ENCODE data around the gene PID1. TPM values are rescaled to one million over a fixed set of nuclear protein-coding genes. Genes with fewer than 3 reads are reported as not detected.

Gene PID1
- total RNA-seq, 1 donor from 2014 or later = 1.4 TPM

DNA sequence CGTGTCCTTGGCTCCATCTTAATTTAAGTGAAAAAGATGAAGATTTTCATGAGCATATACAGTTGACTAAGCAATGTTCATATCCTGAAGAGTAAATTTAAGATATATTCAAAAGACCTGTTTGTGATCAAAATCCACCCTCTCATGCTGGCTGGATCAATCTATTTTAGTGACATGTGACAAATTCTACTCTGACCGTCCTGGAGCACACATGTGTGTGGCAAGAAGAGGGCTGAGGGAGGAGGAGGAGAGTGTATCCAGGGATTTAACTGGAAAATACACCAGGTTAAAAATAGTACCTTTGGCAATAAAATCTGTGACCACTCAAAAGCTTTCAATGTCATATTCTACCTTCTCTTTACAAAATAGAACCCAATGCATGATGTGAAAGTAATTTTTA, 228.7 kb downstream of the PID1 start:
- Mint-ChIP-seq H3K4me3 (no peak overlapping the region), H3K4me1 (no peaks in the 10 kb centered on the region), H3K27me3 (ENCODE audit: insufficient read depth, low read depth) (peaks cover 2% of the 10 kb centered on the region), H3K27ac (no peak overlapping the region), H3K9me3 (no peaks in the 10 kb centered on the region), H3K36me3 (no peaks in the 10 kb centered on the region)
- DNase-seq (ENCODE audit: low spot score) = no peak
- TF ChIP-seq, protein P1, sequence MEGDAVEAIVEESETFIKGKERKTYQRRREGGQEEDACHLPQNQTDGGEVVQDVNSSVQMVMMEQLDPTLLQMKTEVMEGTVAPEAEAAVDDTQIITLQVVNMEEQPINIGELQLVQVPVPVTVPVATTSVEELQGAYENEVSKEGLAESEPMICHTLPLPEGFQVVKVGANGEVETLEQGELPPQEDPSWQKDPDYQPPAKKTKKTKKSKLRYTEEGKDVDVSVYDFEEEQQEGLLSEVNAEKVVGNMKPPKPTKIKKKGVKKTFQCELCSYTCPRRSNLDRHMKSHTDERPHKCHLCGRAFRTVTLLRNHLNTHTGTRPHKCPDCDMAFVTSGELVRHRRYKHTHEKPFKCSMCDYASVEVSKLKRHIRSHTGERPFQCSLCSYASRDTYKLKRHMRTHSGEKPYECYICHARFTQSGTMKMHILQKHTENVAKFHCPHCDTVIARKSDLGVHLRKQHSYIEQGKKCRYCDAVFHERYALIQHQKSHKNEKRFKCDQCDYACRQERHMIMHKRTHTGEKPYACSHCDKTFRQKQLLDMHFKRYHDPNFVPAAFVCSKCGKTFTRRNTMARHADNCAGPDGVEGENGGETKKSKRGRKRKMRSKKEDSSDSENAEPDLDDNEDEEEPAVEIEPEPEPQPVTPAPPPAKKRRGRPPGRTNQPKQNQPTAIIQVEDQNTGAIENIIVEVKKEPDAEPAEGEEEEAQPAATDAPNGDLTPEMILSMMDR (IDR thresholded peaks at IDR 0.05) = no peak
- TF ChIP-seq EZH2 (IDR thresholded peaks at IDR 0.05) = no peak
- no peak for TF ChIP-seq EZH2phosphoT487 (IDR thresholded peaks at IDR 0.05)
- no peak overlapping the region for H3K27ac ChIP-seq
- no peaks in the 10 kb centered on the region for H3K9me3 ChIP-seq (ENCODE audit: low read depth)
- H3K4me1 ChIP-seq = no peaks in the 10 kb centered on the region
- no peak overlapping the region for H3K4me2 ChIP-seq
- no peak overlapping the region for H3K4me3 ChIP-seq
- no peaks in the 10 kb centered on the region for H4K20me1 ChIP-seq (ENCODE audit: low read depth)
- no peaks in the 10 kb centered on the region for H3K36me3 ChIP-seq
- H3K27me3 ChIP-seq = no peaks in the 10 kb centered on the region
- no peak overlapping the region for H3K9ac ChIP-seq
- no peaks in the 10 kb centered on the region for H3F3A ChIP-seq (ENCODE audit: low read depth)
- no peaks in the 10 kb centered on the region for H3K79me2 ChIP-seq (ENCODE audit: low read depth)
- no peak overlapping the region for H2AFZ ChIP-seq (replicated peaks)

DNA sequence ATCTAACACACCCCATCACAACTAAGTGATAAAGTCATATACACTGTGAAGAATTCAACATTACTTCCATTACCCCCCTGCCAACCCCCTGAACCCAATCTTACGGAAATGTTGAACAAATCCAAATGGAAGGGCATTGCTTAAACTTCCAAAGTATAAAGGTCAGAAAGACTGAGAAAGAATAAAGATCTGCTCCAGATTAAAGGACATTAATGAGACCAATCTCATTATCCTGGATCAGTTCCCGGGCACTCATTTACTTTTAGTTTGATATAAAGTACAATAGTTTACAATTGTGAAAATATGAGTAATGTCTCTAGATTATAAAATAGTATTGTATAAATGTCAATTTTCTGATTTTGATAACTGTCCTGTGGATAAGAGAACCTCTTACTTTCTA, 229.4 kb downstream of the PID1 start:
- Histone ChIP-seq H3K27ac (no peak overlapping the region), H3K4me3 (no peak overlapping the region), H2AFZ (replicated peaks) (no peak overlapping the region), H3K27me3 (no peaks in the 10 kb centered on the region), H4K20me1 (ENCODE audit: low read depth) (no peaks in the 10 kb centered on the region), H3K9me3 (ENCODE audit: low read depth) (no peaks in the 10 kb centered on the region), H3K36me3 (no peaks in the 10 kb centered on the region), H3K79me2 (ENCODE audit: low read depth) (no peaks in the 10 kb centered on the region), H3K4me2 (no peak overlapping the region), H3K4me1 (no peaks in the 10 kb centered on the region), H3K9ac (no peak overlapping the region), H3F3A (ENCODE audit: low read depth) (no peaks in the 10 kb centered on the region)
- H3K36me3 Mint-ChIP-seq = no peaks in the 10 kb centered on the region
- peaks cover 2% of the 10 kb centered on the region for H3K27me3 Mint-ChIP-seq (ENCODE audit: insufficient read depth, low read depth)
- no peaks in the 10 kb centered on the region for H3K4me1 Mint-ChIP-seq
- TF ChIP-seq, protein P1 (IDR thresholded peaks at IDR 0.05) = no peak
- TF ChIP-seq EZH2 (IDR thresholded peaks at IDR 0.05) = no peak
- TF ChIP-seq EZH2phosphoT487 (IDR thresholded peaks at IDR 0.05) = no peak
- H3K9me3 Mint-ChIP-seq = no peaks in the 10 kb centered on the region
- no peak overlapping the region for H3K27ac Mint-ChIP-seq
- no peak overlapping the region for H3K4me3 Mint-ChIP-seq
- no peak for DNase-seq (ENCODE audit: low spot score)

DNA sequence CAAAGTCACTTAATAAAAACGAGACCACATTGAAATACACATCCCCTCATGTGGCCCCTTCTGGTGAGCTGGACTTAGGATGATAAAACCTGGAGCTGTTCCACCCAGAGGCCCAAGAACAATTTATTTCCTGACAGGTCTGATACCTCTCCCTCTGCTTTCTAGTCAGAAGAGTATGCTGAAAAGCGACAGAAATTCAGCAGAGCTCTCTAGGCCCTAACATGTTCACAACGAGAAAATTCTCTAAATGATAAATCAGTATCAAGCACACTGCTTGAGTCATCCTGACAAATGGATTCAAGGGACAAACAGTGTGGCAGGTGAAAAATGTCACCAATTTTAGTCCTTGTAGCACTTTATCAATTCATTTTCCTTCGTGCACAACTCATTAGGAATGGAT, 233.5 kb downstream of the PID1 start:
- Histone ChIP-seq H3K79me2 (ENCODE audit: low read depth) (no peaks in the 10 kb centered on the region), H2AFZ (replicated peaks) (no peak overlapping the region), H4K20me1 (ENCODE audit: low read depth) (no peaks in the 10 kb centered on the region), H3K9ac (no peak overlapping the region), H3F3A (ENCODE audit: low read depth) (no peaks in the 10 kb centered on the region), H3K27me3 (no peaks in the 10 kb centered on the region), H3K4me2 (no peak overlapping the region), H3K4me1 (no peaks in the 10 kb centered on the region), H3K9me3 (ENCODE audit: low read depth) (no peaks in the 10 kb centered on the region), H3K27ac (no peak overlapping the region), H3K36me3 (no peaks in the 10 kb centered on the region), H3K4me3 (no peak overlapping the region)
- no peaks in the 10 kb centered on the region for H3K27me3 Mint-ChIP-seq (ENCODE audit: insufficient read depth, low read depth)
- H3K4me3 Mint-ChIP-seq = no peak overlapping the region
- TF ChIP-seq EZH2phosphoT487 (IDR thresholded peaks at IDR 0.05) (no peak), EZH2 (IDR thresholded peaks at IDR 0.05) (no peak)
- TF ChIP-seq, protein P1 (IDR thresholded peaks at IDR 0.05) = no peak
- H3K27ac Mint-ChIP-seq = no peak overlapping the region
- no peaks in the 10 kb centered on the region for H3K9me3 Mint-ChIP-seq
- no peaks in the 10 kb centered on the region for H3K4me1 Mint-ChIP-seq
- no peaks in the 10 kb centered on the region for H3K36me3 Mint-ChIP-seq
- DNase-seq (ENCODE audit: low spot score) = no peak

Data from neural progenitor cell (in vitro differentiated cells).